Keratinocyte (primary cell): ENCODE measurements around the gene RENBP.

Source experiments
- CTCF ChIP-seq, 3 experiments: IDR thresholded peaks in 1 of 3; conservative IDR thresholded peaks in 1 of 3; optimal IDR thresholded peaks in 1 of 3; 2 replicates in 2 of 3; 3 replicates in 1 of 3; pipeline versions ENCODE3 to v1.5.1; 2011; ENCODE audit warnings: low read length in 3 of 3, mild to moderate bottlenecking in 3 of 3, moderate library complexity in 2 of 3, control low read depth in 1 of 3, inconsistent platforms in 1 of 3; ENCODE audit not compliant: insufficient read depth in 2 of 3; ENCODE audit errors: extremely low read depth in 1 of 3
- EZH2 ChIP-seq: IDR thresholded peaks from one replicate; pipeline ENCODE4 v1.6.1; 2012; ENCODE audit warnings: inconsistent platforms, mild to moderate bottlenecking, low read length, moderate library complexity

GRCh38 chrX:153934762-153935325, 9.6 kb downstream of the RENBP start, which contains the start of gene NAA10:
- no peak for TF ChIP-seq CTCF (optimal IDR thresholded peaks at IDR 0.05 in 1 of 3, IDR thresholded peaks at IDR 0.05 in 1 of 3, conservative IDR thresholded peaks at IDR 0.05 in 1 of 3; ENCODE audit: extremely low read depth in 1 of 3, insufficient read depth in 2 of 3, low read length in 3 of 3)
- no peak for TF ChIP-seq EZH2
